K562 (cell line): ENCODE measurements around the gene CABP4. TPM values are rescaled to one million over a fixed set of nuclear protein-coding genes. Genes with fewer than 3 reads are reported as not detected.

Experiments used
- AFF4 ChIP-seq: sonication (generic); formaldehyde crosslinking; IDR thresholded peaks from 2 replicates; pipeline ENCODE4 v1.8.0; 2023; ENCODE audit warnings: mild to moderate bottlenecking, missing genetic modification reagents
- CUX1 ChIP-seq: fragments of 200-800 bp; sonication (Bioruptor generic); IDR thresholded peaks from 2 replicates; pipeline ENCODE4 v1.6.1; 2016; ENCODE audit warnings: missing genetic modification characterization, missing compliant biosample characterization
- HDAC2 ChIP-seq: fragments of 450-650 bp; IDR thresholded peaks from 2 replicates; pipeline ENCODE4 v1.6.1; 2016; ENCODE audit warnings: mild to moderate bottlenecking
- HLTF ChIP-seq: fragments of 450-650 bp; IDR thresholded peaks from 2 replicates; pipeline ENCODE4 v1.6.1; 2016
- KDM2B ChIP-seq: fragments of 250-450 bp; sonication (Bioruptor Pico); IDR thresholded peaks from 2 replicates; pipeline ENCODE4 v1.8.0; 2021; ENCODE audit warnings: mild to moderate bottlenecking, moderate library complexity
- KDM4B ChIP-seq, 2 experiments: fragments of 450-650 bp in 1 of 2; sonication (generic) in 1 of 2; IDR thresholded peaks; 2 replicates each; pipeline ENCODE4 v1.6.1; 2016 to 2017; ENCODE audit warnings: borderline replicate concordance in 2 of 2, antibody characterized with exemption in 1 of 2, low read depth in 1 of 2, mild to moderate bottlenecking in 1 of 2
- NFIC ChIP-seq: fragments of 450-650 bp; IDR thresholded peaks from 2 replicates; pipeline ENCODE4 v1.6.1; 2017; ENCODE audit warnings: mild to moderate bottlenecking, inconsistent platforms
- SNAPC5 ChIP-seq: fragments of 250-450 bp; sonication (Bioruptor Pico); IDR thresholded peaks from 2 replicates; pipeline ENCODE4 v1.8.0; 2021; ENCODE audit warnings: moderate library complexity, mild to moderate bottlenecking, inconsistent platforms
- TCF7 ChIP-seq: sonication (generic); IDR thresholded peaks from 2 replicates; pipeline ENCODE4 v1.6.1; 2016; ENCODE audit warnings: antibody characterized with exemption, borderline replicate concordance
- TGIF2 ChIP-seq: sonication (generic); formaldehyde crosslinking; IDR thresholded peaks from 2 replicates; pipeline ENCODE4 v1.8.1; 2022; ENCODE audit warnings: mild to moderate bottlenecking, missing genetic modification reagents, moderate library complexity
- USF2 ChIP-seq: sonication (generic); formaldehyde crosslinking; IDR thresholded peaks from 2 replicates; pipeline ENCODE4 v1.5.0; 2020; ENCODE audit warnings: missing genetic modification reagents
- ZBTB1 ChIP-seq: sonication (generic); formaldehyde crosslinking; IDR thresholded peaks from 2 replicates; pipeline ENCODE4 v1.8.1; 2023; ENCODE audit warnings: missing genetic modification reagents, low read depth, mild to moderate bottlenecking, borderline replicate concordance
- ZFPM2 ChIP-seq: fragments of 250-450 bp; sonication (Bioruptor Pico); IDR thresholded peaks from 2 replicates; pipeline ENCODE4 v1.5.1; 2022; ENCODE audit warnings: mild to moderate bottlenecking
- ZKSCAN1 ChIP-seq: fragments of 150-350 bp; IDR thresholded peaks from 2 replicates; pipeline ENCODE4 v1.6.1; 2016; ENCODE audit warnings: low read depth, low read length
- ZNF354B ChIP-seq: fragments of 250-450 bp; sonication (Bioruptor Pico); IDR thresholded peaks from 2 replicates; pipeline ENCODE4 v1.4.0; 2020
- ZNF395 ChIP-seq: fragments of 200-800 bp; sonication (Bioruptor generic); IDR thresholded peaks from 2 replicates; pipeline ENCODE4 v1.6.1; 2017; ENCODE audit warnings: missing genetic modification characterization, missing compliant biosample characterization
- ZNF696 ChIP-seq: fragments of 250-450 bp; sonication (Bioruptor Pico); conservative IDR thresholded peaks from 2 replicates; pipeline ENCODE4 v1.4.0; 2020; ENCODE audit warnings: mild to moderate bottlenecking, moderate library complexity
- polyA plus RNA-seq, 8 experiments: library from polyadenylated mRNA; depleted of rRNA in 4 of 8; stranded (reverse) in 5 of 8; unstranded in 3 of 8; fragments of >200 nt; fragmentation: Nextera tagmentation in 2 of 8; fragmentation: Illumina TruSeq in 1 of 8; extraction: Ambion mirVana in 2 of 8; extraction: Trizol in 1 of 8; gene quantifications; 2 replicates each; pipeline versions ENCODE4 v1.2.1 to v1.2.3, GENCODE V29; 2011 to 2014; ENCODE audit warnings: inconsistent platforms in 1 of 8, missing spikeins in 1 of 8
- total RNA-seq, 7 experiments: library from RNA; depleted of rRNA in 6 of 7; stranded (reverse); fragments of >200 nt in 6 of 7; fragmentation: Illumina TruSeq in 2 of 7; extraction: Trizol in 2 of 7; gene quantifications; 2 replicates each; pipeline versions ENCODE4 v1.2.1 to v1.2.3, GENCODE V29; 2011 to 2021; ENCODE audit warnings: low replicate concordance in 1 of 7

Gene CABP4
- total and polyA plus RNA-seq, 9 of the 15 experiments (the other 6 are each of a cell fraction or from before 2014, with no cell fraction given), result 0.11 TPM; not detected in 8

- TF ChIP-seq ZNF696 (CRISPR knock-in tag) (no peak), HLTF (no peak), TCF7 (no peak), KDM4B (IDR thresholded peaks at IDR 0.05; ENCODE audit: borderline replicate concordance in 2 of 2, low read depth in 1 of 2) (no peak), ZFPM2 (CRISPR knock-in tag) (no peak), ZNF395 (CRISPR knock-in tag) (no peak), AFF4 (CRISPR knock-in tag) (no peak), ZNF354B (CRISPR knock-in tag) (no peak), SNAPC5 (no peak), NFIC (no peak), ZBTB1 (CRISPR knock-in tag) (no peak), CUX1 (CRISPR knock-in tag) (no peak), USF2 (CRISPR knock-in tag) (no peak), HDAC2 (no peak), ZKSCAN1 (no peak), KDM2B (no peak), TGIF2 (CRISPR knock-in tag) (no peak)
Observed at GRCh38 chr11:67420646-67421429, 34.3 kb upstream of the CABP4 start (continued).
